Smooth muscle cell (in vitro differentiated cells): ENCODE data around the gene MAML2. TPM values are rescaled to one million over a fixed set of nuclear protein-coding genes. Genes with fewer than 3 reads are reported as not detected.
A peak's percentile ranks its signal among the peaks of the same experiment; 100 is the strongest.

Source experiments
- DNase-seq: peaks from one replicate; lab custom pipeline; 2025; ENCODE audit not compliant: unreplicated experiment; lab: John Stamatoyannopoulos, UW
- H2AFZ ChIP-seq: fragments of 200-600 bp; sonication (generic); 2 replicates; pipeline ENCODE4 v1.6.0; 2016; ENCODE audit warnings: antibody characterized with exemption, low read depth, mild to moderate bottlenecking
- H3F3A ChIP-seq: fragments of 200-600 bp; sonication (generic); 2 replicates; pipeline ENCODE4 v1.6.0; 2017; ENCODE audit warnings: antibody characterized with exemption, low read depth
- H3K27ac ChIP-seq: fragments of 200-600 bp; sonication (generic); 2 replicates; pipeline ENCODE4 v1.5.1; 2016; ENCODE audit warnings: low read depth, mild to moderate bottlenecking
- H3K27me3 ChIP-seq: fragments of 200-600 bp; sonication (generic); 2 replicates; pipeline ENCODE4 v1.6.1; 2016; ENCODE audit warnings: low read depth, mild to moderate bottlenecking
- H3K36me3 ChIP-seq: fragments of 200-600 bp; sonication (generic); 2 replicates; pipeline ENCODE4 v1.5.1; 2016; ENCODE audit warnings: low read depth
- H3K4me1 ChIP-seq: fragments of 200-600 bp; sonication (generic); 2 replicates; pipeline ENCODE4 v1.5.1; 2016; ENCODE audit warnings: low read depth
- H3K4me2 ChIP-seq: fragments of 200-600 bp; sonication (generic); 2 replicates; pipeline ENCODE4 v1.6.0; 2016; ENCODE audit warnings: mild to moderate bottlenecking
- H3K4me3 ChIP-seq: fragments of 200-600 bp; sonication (generic); 2 replicates; pipeline ENCODE4 v1.5.1; 2016; ENCODE audit warnings: mild to moderate bottlenecking
- H3K79me2 ChIP-seq: fragments of 200-600 bp; sonication (generic); 2 replicates; pipeline ENCODE4 v1.6.0; 2016; ENCODE audit warnings: low read depth, mild to moderate bottlenecking
- H3K9ac ChIP-seq: fragments of 200-600 bp; sonication (generic); 2 replicates; pipeline ENCODE4 v1.6.0; 2016; ENCODE audit warnings: low read depth
- H3K9me3 ChIP-seq: fragments of 200-600 bp; sonication (generic); replicated peaks from 2 replicates; pipeline ENCODE4 v1.5.1; 2016; ENCODE audit warnings: low read depth
- H4K20me1 ChIP-seq: fragments of 200-600 bp; sonication (generic); 2 replicates; pipeline ENCODE4 v1.6.0; 2016; ENCODE audit warnings: low read depth
- WGBS: methylation state at CpG from one replicate; pipeline ENCODE4 v1.1.7; 2016; ENCODE audit warnings: low lambda C conversion rate; 5-methylcytosine and 5-hydroxymethylcytosine counted together
- polyA plus RNA-seq: library from polyadenylated mRNA; unstranded; fragments of >200 nt; fragmentation: Nextera tagmentation; extraction: Ambion mirVana; gene quantifications from 2 replicates; pipeline ENCODE4 v1.2.1, GENCODE V29; 2016
- total RNA-seq: library from RNA; depleted of rRNA; stranded (reverse); fragments of >200 nt; gene quantifications from 2 replicates; pipeline ENCODE4 v1.2.3, GENCODE V29; 2014
- TF ChIP-seq, protein P1 (sequence below): fragments of 200-600 bp; sonication (generic); IDR thresholded peaks from 2 replicates; pipeline ENCODE4 v1.5.1; 2017; ENCODE audit warnings: borderline replicate concordance, mild to moderate bottlenecking, antibody characterized with exemption; ENCODE audit not compliant: insufficient read depth, poor library complexity, severe bottlenecking

The MAML2 gene
- total and polyA plus RNA-seq, 2 experiments from 2014 or later, result 8.7 to 52.4 TPM

DNA sequence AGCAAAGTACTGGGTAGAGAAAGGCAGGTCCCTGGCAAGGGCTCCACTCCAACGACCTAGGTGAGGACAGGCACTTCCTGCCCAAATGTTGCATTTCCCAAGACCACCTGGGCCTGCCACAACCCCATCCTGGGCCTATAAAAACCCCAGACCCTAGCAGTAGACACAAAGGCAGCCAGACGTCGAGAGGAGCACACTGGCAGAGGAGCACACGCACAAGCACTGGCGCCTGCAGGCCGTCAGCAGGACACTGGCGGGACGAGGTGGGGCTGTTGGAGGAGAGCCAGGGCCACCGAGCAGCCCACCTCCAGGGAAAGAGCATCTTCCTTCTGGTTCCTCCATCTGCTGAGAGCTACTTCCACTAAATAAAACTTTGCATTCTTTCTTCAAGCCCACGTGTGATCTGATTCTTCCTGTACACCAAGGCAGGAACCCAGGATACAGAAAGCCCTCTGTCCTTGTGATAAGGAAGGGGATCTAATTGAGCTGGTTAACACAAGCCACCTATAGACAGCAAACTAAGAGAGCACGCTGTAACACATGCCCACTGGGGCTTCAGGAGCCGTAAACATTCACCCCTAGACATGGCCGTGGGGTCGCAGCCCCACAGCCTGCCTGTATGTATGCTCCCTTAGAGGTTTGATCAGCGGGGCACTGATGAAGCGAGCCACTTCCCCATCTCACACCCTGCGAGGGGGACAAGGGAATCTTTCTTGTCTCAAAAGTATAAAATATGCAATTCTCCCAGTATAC, 329.4 kb downstream of the MAML2 start:
- no peaks in the 10 kb centered on the region for H3K36me3 ChIP-seq
- TF ChIP-seq, protein P1, sequence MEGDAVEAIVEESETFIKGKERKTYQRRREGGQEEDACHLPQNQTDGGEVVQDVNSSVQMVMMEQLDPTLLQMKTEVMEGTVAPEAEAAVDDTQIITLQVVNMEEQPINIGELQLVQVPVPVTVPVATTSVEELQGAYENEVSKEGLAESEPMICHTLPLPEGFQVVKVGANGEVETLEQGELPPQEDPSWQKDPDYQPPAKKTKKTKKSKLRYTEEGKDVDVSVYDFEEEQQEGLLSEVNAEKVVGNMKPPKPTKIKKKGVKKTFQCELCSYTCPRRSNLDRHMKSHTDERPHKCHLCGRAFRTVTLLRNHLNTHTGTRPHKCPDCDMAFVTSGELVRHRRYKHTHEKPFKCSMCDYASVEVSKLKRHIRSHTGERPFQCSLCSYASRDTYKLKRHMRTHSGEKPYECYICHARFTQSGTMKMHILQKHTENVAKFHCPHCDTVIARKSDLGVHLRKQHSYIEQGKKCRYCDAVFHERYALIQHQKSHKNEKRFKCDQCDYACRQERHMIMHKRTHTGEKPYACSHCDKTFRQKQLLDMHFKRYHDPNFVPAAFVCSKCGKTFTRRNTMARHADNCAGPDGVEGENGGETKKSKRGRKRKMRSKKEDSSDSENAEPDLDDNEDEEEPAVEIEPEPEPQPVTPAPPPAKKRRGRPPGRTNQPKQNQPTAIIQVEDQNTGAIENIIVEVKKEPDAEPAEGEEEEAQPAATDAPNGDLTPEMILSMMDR, result no peak
- DNase-seq, result no peak
- WGBS, result 61% methylated on average over 17 of the region's 17 CpGs
- no peaks in the 10 kb centered on the region for H3K9me3 ChIP-seq
- H3K4me2 ChIP-seq, result peak overlapping the region; percentile 62
- H3F3A ChIP-seq, result peaks cover 29% of the 10 kb centered on the region
- H3K4me1 ChIP-seq, result peaks cover 35% of the 10 kb centered on the region
- peak overlapping the region; percentile 87 for H3K9ac ChIP-seq
- no peak overlapping the region for H2AFZ ChIP-seq
- peaks cover 44% of the 10 kb centered on the region for H3K79me2 ChIP-seq
- H3K27me3 ChIP-seq, result no peaks in the 10 kb centered on the region
- H3K4me3 ChIP-seq, result no peak overlapping the region
- no peaks in the 10 kb centered on the region for H4K20me1 ChIP-seq
- H3K27ac ChIP-seq, result peak overlapping the region; percentile 97

DNA sequence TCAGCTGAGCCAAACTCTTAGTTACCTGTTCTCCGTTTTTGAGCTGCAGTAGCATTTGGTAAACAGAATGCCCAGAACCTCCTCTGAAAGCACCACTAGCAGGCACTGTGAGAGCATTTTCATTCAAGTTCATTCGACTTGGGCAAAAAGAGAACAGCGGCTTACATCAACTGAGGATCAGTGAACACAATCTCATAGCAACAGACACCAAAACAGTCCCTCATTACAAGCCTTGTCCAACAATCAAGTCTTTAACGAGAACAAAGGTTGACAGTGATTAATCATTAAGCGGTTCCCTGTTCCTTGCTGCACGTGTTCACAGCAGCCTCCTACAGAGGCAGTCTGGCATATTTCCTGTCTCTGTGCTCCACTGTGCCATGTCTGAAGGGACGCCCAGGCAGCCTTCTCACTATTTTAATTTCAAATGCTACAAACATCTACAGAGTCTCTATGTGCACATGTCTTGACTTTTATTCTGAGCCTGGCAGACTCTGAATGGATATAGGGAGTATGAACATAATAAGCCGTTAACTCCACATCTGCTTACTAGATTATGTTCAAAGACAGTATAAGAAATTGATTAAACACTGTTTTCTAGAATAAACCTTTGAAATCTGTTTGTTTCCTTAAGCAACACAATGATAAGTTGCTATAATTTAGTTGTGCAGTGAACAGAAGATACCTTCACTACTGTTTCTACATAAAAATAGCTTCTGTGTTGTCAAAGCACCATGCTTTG, 330.7 kb downstream of the MAML2 start:
- Histone ChIP-seq H3K36me3 (no peaks in the 10 kb centered on the region), H3K27ac (peak overlapping the region; percentile 97), H3K4me3 (no peak overlapping the region), H3K27me3 (no peaks in the 10 kb centered on the region), H4K20me1 (no peaks in the 10 kb centered on the region), H3K79me2 (peaks cover 50% of the 10 kb centered on the region), H3K4me2 (peak overlapping the region; percentile 62), H3K9me3 (no peaks in the 10 kb centered on the region), H3K9ac (peak overlapping the region; percentile 87), H3F3A (peaks cover 19% of the 10 kb centered on the region), H2AFZ (no peak overlapping the region), H3K4me1 (peaks cover 35% of the 10 kb centered on the region)
- DNase-seq, result no peak
- WGBS, result 11% methylated on average over 8 of the region's 8 CpGs
- TF ChIP-seq, protein P1, result peak; percentile 38

DNA sequence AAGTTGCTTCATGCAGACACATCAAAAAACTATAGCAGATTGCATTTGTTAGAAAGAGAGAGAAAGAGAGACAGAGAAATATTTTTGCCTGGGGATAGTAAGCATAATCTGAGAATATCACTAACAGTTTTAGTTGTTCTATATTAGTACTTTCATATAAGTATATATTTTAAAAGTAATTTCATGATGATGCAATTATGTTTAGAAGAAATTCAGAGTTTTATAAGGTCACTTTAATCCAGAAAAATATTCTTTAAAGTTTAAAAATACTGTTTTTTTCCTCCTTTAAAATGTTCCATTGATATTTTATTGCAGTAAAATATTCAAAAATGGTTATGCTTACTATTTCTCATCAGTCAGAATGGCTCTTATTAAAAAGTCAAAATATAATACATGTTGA, 332.3 kb downstream of the MAML2 start:
- Histone ChIP-seq H3K9me3 (no peaks in the 10 kb centered on the region), H3K4me3 (no peak overlapping the region), H3K36me3 (no peaks in the 10 kb centered on the region), H2AFZ (no peak overlapping the region), H3K4me1 (peaks cover 35% of the 10 kb centered on the region), H3K4me2 (no peak overlapping the region), H3K79me2 (peaks cover 55% of the 10 kb centered on the region), H4K20me1 (no peaks in the 10 kb centered on the region), H3K9ac (no peak overlapping the region), H3F3A (peaks cover 19% of the 10 kb centered on the region), H3K27ac (peak overlapping the region; percentile 97), H3K27me3 (no peaks in the 10 kb centered on the region)
- TF ChIP-seq, protein P1, result no peak
- DNase-seq, result no peak
